Tongue (tissue), 3 donors: ENCODE data around the gene CACNA2D2. TPM values are rescaled to one million over a fixed set of nuclear protein-coding genes. Genes with fewer than 3 reads are reported as not detected.

Experiments
- DNase-seq: peaks from one replicate; pipeline ENCODE4 v3.0.0-alpha.2; 2015
- small RNA-seq: library from RNA; depleted of rRNA; stranded (forward); fragments of <200 nt; gene quantifications from one replicate; pipeline ENCODE3, GENCODE V24; 2014; ENCODE audit warnings: low replicate concordance
- total RNA-seq: library from RNA; depleted of rRNA; stranded (reverse); fragments of >200 nt; gene quantifications from one replicate; pipeline ENCODE4 v1.2.3, GENCODE V29; 2014

The CACNA2D2 gene
- total RNA-seq, 1 donor from 2014 or later = 4.3 TPM

DNA sequence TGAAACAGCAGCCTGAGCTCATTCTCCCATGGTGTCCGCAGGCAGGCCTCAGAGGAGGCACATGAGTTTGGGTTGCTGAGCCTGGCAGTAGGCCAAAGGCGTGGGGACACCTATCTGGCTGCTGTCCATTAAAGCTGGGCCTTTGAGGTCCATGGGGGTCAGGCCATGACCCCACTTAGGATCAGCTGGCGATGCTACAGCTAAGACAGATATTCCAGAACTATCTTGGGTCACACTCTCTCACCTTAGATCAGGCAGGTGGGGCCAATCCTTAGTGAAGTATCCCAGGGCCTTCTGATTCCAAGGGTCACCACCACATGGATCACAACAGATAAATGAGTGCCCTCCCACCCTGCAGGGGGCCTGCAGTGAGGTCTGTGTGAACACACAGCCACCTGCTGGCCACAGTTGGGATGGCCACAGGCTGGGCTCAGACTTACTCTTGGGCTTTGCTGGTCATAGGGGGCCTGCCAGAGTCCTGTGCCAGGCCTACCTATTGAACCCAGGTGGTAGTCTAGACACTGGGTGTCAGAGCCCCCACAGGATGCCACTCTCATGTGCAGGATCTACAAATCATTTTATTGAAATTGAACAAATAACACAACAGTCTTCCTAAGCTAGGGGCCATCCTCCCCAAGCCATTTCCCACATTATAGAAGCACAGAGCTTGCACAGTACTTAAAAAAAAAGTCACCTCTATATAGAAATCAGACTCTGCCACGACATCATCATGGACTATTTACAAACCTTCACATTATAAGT lies 178.9 kb downstream of the CACNA2D2 start:
- peak; percentile 70 for DNase-seq

GRCh38 chr3:50323614-50324199 lies 179.7 kb downstream of the CACNA2D2 start:
- DNase-seq = no peak

DNA sequence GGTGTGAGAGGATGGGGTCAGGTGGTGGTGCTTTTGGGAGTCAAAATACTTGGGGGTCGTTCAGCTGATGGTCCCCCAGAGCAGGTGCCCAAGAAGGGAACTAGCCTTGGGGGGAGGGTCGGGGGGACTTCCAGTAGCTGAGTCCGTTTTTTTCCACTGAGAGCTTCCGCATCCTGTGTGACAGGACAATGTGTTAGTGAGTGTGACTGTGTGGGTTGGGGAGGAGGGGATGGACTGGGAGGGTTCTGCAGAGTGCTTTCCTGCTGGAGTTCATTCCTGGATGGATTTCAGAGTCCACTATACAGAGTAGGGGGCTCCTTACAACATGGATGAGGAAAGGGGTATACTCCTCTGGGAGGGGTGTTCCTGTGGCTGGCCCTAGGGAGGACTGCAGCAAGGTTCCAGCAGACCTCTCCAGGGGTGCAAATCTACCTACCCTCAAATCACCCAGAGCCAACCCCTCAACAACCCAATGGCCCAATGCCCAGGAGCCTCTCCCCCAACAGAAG lies 180.3 kb downstream of the CACNA2D2 start:
- DNase-seq = no peak

DNA sequence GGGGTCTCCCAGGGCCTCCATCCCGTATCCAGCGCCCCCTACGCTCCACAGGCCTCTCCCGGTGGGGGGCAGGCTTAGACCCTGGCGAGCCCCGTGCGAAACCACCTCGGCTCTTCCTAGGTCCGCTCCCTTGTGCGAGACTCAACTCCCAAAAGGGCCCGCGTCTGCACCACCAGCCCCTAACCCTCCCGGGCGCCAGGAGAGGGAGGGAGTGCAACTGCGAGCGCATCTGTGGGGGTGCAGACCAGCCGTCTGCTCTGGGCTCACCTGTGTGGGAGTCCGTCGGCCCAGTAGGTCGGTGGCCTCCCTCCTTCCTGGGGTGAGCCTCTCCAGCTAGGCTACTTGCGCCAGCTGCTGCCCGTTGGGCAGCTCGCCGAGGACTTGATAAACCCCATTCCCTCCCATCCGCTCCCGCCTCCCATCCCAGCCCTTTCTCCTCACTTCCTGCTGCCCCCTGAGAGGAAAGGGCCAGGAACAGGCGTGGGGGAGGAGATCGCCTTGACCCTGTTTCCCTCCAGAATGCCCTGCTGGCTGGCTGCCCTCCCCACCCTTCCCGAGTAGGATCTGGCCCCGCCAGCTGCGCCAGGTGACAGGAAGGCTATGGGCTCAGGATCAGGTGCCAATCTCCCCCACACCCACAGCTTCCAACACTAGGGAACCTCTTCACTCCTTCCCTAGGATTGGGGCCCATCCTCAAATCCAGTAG lies 180.9 kb downstream of the CACNA2D2 start, which contains the start of gene HYAL2:
Gene HYAL2 (minus strand): TSS at position 360 of the 706 bp plus-strand sequence. CDS start 2,256 bp downstream, outside the sequence.
- DNase-seq = no peak

DNA sequence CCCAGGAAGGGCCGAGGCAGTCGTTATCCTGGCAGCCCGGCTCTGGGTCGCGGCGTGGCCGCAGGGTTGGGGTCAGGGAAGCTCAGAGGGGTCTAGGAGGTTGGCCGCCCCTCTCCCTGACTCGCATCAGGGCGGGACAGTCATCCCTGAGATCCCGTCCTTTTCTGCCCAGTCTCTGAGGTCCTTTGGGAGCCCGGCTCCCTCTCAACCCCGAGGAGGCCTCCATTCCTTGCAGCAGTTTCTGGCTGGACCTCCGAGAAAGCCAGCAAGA lies 181.4 kb downstream of the CACNA2D2 start:
- DNase-seq = no peak

DNA sequence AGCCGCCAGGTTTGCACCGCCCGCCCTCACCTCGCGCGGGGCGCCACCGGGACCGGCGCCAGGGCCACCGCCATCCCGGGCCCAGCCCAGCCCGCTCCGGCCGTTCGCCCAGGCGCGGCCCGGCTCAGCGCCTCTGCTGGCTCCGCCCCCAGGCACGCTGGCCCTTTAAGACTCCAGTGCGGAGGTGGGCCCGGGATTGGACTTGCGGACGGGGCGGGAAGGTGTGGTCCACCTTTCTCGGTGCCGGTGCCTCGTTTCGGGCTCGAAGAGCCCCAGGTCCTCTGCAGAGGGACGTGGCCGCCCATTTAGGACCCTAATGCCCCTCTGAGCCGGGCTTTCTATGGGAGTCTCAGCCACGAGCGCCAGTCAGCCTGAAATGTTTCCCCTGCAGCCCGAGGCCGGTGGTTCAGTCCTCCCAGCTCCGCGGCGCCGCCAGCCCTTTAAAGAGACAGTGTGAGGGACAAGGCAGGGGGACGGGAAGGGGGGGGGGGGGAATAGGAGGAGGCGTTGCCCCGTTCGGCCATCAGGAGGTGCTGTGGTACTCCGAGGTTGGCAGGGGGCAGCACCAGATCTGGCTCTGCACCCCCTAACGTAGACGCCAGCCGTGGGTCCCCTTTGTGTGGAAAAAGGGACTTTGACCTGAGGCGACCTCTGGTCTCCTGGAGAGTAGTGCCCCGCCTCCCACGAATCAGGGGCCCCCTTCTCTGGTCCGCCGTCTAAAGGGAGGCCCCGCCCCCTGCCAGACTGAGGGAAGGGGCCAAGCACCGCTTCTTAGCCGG lies 181.9 kb downstream of the CACNA2D2 start:
- peak; percentile 96 for DNase-seq

DNA sequence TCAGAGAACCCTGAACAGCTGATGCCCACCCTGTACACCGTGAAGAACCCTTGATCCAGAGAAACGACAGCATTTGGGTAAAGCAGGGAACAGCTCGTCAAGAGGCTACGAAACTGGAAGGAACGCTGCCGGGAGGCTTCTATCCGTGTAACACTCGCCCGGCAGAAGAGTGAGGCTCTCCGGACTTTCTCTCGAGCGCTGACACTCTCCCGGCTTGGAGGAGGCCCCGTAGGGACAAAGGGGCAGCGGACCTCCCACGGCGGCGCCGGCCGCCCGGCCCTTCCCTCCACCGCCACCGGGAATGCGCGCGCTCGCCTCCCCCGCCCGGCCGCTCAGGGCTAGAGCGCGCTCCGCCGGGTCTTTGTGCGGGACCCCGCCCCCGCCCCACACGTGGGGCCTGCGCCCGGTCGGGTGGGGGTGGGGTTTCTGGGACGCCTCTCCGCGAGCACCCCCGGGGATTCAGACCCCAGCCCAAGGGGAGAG lies 182.5 kb downstream of the CACNA2D2 start:
- DNase-seq = peak; percentile 91

DNA sequence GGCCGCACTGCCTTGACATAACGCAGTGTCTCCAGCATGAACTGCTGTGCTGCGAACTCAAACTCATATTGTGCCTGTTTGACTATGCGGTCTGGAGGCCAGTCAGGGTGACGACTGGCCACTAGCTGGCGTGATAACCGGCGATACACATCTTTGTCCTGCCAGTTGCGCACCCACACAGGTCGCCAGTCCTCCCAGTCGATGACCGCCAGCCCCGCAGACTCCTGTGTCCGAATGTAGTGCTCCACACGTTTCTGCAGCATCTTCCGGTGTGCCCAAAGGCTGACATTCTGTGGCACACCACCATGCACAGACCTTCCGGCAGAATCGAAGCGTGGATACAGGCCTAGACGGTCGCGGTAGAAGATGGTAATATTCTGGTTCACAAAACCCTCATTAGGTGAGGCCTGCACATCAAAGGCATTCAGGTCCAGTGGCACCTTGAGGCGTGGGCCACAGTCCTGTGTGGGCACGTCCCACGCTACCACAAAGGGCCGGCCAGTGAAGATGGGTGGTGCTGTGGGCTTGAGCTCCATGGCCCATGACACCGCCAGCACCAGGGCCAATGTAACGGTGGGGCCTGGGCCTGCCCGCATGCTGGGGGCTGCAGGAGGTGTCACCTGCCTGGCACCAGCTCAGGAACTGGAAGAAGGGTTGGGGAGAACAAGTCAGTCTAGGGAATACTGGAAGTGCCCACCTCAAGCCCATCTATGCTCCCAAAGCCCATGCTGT lies 183.4 kb downstream of the CACNA2D2 start:
- DNase-seq = no peak

DNA sequence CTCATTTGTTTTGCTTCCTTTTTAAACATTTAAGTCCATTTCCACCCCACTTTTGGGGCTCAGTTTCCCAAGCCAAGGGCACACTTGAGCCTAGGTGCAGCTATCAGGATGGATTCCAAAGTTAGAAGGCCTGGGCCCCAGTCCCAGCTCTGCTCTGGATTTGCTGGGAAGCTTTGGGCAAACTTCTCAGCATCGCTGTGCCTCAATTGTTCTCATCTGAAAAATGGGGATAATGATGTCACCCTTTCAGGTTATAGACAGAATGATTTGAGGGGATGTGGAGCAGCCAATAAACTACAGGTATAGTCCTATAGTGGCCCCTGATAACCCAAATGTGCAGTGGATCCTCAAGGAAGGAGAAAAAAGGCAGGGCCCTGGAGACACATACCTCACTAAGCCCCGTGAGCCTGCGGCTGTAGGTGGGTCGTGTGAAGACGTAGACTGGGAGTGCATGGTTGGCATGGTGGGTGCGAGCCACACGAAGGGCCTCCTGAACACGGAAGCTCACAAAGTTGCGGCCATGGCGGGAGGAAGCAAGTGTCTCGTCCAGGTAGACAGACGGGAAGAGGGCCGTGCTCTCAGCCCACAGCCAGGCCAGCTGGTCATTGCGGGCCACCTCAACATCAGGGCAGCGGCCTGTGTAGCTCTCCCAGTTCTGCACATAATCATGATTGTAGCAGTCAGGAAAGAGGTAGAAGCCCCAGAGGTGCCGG lies 184.1 kb downstream of the CACNA2D2 start:
- no peak for DNase-seq

- no peak for DNase-seq
Observed at GRCh38 chr3:50318615-50319014, 184.8 kb downstream of the CACNA2D2 start.

GRCh38 chr3:50318163-50318562 lies 185.3 kb downstream of the CACNA2D2 start:
- DNase-seq = no peak

- DNase-seq = no peak
Observed at GRCh38 chr3:50317300-50317699, 186.1 kb downstream of the CACNA2D2 start.

DNA sequence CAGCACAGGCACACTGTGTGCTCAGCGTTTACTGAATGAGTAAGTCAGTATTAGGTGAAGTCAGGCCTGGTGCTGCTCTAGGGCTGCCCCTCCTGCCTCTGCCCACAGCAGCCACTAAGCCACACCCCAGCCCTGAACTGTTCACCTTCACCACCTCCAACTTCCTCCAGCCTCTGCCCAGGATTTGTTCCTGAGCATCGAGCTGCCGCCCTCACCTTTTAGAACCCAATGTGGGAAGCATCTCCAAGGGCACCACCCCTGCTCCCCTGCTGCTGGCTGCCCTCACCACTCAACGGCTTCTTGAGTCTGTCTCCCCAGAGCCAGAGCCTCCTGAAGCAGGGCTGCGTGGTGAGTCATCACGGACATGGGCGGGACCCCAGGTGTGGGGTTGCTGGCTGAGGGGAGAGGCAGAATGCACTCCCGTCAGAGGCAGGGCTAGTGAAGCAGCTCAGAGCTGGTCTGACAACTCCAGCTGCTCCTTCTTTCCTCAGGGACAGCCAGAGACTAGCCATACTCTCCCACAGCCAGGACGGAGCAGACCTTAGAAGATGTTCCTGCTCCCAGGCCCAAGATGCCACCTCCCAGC lies 186.7 kb downstream of the CACNA2D2 start:
- peak; percentile 54 for DNase-seq

DNA sequence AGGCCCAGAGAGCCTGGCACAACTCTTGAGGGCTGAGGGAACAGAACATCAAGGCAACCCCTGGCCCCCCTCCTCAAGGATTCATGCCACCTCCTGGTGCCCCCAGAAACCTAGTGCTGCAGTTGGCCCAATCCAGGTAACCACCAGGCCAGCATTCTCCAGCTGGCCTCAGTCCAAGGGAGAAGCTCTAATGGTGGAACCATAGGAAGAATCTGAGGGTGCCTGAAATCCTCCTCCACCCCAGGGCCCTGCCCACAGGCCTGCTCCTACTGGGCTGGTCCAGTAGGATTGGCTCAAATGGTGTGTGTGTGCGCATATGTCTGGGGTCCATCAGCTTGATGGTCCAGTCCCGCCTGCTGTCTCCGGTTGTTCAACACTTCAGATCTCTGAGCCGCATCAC lies 188.6 kb downstream of the CACNA2D2 start:
- DNase-seq = no peak

GRCh38 chr3:50314342-50314741 lies 189.1 kb downstream of the CACNA2D2 start:
- no peak for DNase-seq

Small RNA genes lying within 50 kb of the gene (small RNA-seq; reads per million reads assigned to genes)
- gene RNA5SP131 = not detected

Other genes starting within 250 kb of the CACNA2D2 start
- 45.2 TPM for gene SEMA3B, start 234.5 kb downstream of the CACNA2D2 start, total RNA-seq
- 17.1 TPM for gene LSMEM2, start 224.5 kb downstream of the CACNA2D2 start, total RNA-seq
- 37.8 TPM for gene IFRD2, start 211.2 kb downstream of the CACNA2D2 start, total RNA-seq
- 3.1 TPM for gene HYAL3, start 204.2 kb downstream of the CACNA2D2 start, total RNA-seq
- 5.6 TPM for gene NAA80, start 204.2 kb downstream of the CACNA2D2 start, total RNA-seq
- gene HYAL1, start 200.1 kb downstream of the CACNA2D2 start, total RNA-seq = 1.2 TPM
- gene HYAL2, start 180.9 kb downstream of the CACNA2D2 start, total RNA-seq = 53.9 TPM
- 40.0 TPM for gene TUSC2, start 175.4 kb downstream of the CACNA2D2 start, total RNA-seq
- gene RASSF1, start 162.8 kb downstream of the CACNA2D2 start, total RNA-seq = 43.2 TPM
- not detected for gene ZMYND10, start 157.9 kb downstream of the CACNA2D2 start, total RNA-seq
- 19.4 TPM for gene NPRL2, start 152.9 kb downstream of the CACNA2D2 start, total RNA-seq
- 10.6 TPM for gene CYB561D2, start 152.8 kb downstream of the CACNA2D2 start, total RNA-seq
- 30.4 TPM for gene TMEM115, start 144.1 kb downstream of the CACNA2D2 start, total RNA-seq
- 25.1 TPM for gene C3orf18, start 64.1 kb upstream of the CACNA2D2 start, total RNA-seq
- 12.4 TPM for gene HEMK1, start 65.9 kb upstream of the CACNA2D2 start, total RNA-seq
- gene CISH, start 108.1 kb upstream of the CACNA2D2 start, total RNA-seq = 6.5 TPM
- 42.0 TPM for gene MAPKAPK3, start 113.5 kb upstream of the CACNA2D2 start, total RNA-seq
- gene DOCK3, start 171.3 kb upstream of the CACNA2D2 start, total RNA-seq = 0.51 TPM